Measurements from ENCODE around the gene AMOTL2.
A peak's percentile ranks its signal among the peaks of the same experiment; 100 is the strongest.

The AMOTL2 gene

DNA sequence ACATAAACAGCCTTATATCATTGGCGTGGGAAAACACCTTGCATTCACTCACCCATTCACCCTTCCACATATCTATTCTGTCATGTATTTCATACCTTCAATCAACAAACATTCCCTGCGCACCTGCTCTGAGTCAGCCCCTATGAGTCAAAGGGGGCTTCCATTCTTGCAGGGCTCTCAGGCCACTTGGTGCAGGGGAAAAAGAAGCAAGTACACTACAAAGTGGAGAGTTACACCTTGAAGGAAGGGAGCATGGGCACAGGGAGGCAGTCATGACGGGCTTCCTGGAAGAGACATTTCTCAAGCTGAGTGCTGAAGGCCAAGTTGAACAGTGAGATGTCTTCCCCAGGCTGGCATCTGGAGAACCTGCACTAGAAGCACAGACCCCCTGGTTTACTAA is 4.6 kb upstream of the AMOTL2 start:
- no peak for DNase-seq (ENCODE audit: low spot score)

DNA sequence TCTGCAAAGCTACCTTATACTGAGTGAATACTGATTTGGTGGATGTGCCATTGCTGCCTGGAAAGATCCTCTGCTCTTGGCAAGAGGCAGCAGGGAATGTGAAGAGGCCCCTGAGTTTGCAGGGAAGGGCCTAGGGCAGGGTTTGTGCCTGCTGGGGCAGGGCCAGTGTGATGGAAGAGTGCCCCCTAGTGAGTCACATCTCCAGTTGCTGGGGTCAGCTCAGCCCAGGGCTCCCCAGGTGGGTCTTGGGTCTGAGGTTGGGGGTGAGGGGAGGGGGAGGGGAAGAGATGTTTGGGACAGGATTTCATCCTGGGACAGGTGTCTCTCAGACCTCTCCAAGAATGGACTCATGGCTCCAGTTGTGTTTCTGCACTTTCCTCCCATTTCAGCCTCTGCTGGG is 4.1 kb upstream of the AMOTL2 start:
- peak; percentile 37 for DNase-seq (ENCODE audit: low spot score)

DNA sequence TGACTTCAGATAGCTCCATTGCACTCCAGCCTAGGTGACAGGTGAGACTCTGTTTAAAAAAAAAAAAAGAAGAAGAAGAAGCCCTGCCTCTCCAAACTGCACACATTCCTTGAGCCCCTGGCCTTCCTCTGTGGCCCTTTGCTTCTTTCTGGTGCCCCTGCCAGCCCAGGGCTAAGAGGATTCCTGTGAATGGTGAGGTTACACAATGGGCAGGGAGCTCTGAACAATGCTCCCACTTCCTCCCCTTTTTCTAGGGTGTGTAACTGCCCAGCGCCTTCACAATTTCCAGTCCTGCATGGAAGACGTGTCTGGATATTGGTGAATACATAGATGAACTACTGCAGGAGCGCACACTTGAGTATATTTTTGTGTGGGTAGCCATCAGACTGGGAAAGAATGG is 3.6 kb upstream of the AMOTL2 start:
- no peak for DNase-seq (ENCODE audit: low spot score)

DNA sequence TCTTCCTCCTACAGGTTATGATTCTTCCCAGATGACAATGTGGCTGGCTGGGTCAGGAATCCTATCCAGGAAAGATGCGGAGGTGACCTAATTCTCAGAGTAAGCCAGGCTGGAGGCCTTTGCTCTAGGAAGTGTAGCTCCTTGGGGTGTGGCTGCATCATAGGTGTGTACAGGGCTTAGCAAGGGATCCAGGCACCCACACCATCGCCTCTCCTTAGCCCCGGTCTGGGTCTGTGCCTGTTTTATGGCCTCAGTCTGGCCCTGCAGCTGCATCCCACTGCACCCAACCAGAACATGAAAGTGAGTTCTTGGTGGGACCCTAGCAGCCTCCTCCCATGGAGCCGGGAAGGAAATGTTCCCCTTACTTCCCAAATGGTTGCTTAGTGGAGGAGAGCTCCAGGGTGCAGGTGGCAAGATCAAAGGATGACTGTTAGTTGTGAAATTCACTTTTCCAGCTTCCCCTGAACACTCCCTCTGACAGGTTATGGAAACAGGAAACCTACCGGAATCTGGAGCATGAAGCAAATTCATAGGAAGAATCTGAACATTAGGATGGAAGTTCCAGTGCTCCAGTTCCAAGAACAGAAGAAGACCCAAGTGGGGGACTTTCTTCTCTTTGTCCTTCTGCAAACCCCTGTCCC is 2.7 kb upstream of the AMOTL2 start:
- no peak for DNase-seq (ENCODE audit: low spot score)

DNA sequence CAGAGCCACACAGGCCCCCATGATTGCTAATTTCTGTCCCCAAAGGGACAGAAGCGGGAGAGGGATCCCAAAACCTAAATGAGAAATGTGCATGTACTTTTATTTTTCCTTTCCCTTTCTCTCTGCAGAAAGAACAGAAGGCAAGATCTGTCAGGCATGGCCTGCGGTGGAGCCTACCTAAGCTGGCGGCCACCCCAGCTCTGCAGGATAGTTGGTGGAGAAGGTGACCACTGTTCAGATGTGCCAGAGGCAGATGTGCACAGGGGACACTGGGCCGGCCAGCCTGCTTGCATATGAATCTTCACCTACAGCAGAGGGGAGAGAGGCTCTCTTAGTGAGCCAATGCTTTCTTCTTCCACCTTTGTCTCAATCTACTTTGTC is 2.1 kb upstream of the AMOTL2 start:
- DNase-seq (ENCODE audit: low spot score) = no peak

DNA sequence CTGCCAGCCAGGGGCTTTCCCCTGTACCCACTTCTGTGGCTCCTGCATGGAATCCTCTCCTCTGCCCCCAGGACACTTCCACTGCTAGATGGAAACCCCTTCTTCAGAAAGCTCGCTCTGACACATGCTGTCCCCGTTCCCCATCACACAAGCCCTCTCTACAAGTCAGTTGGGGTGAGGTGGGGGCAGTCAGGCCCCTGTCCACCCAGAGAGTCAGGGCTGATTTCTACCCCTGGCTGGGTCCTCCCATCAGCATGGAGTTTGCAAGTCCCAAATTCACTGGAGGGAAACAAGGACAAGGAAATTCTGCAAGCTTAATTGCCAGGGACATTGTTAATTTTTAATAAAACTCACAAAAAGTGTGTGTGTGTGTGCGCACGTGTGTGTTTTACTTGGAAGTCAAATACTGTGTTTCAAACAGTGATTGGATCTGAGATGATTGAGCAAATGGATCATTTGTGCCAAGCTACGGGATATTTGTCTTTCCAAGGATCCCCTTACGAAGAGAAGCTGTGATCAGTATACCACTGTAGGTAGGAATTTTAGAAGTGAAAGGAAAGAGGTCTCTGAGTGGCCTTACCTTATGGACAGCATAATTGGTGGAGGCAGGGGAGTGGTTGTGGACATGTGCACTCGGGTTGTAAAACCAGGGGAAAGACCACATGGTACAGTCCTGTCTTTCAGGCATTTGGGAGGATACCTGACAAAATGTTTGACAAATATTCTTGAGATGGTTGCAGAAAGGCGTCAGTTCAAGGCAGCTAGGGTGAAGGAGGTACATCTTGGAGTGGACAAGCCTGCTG is 1.5 kb upstream of the AMOTL2 start:
- peak; percentile 58 for DNase-seq (ENCODE audit: low spot score)

DNA sequence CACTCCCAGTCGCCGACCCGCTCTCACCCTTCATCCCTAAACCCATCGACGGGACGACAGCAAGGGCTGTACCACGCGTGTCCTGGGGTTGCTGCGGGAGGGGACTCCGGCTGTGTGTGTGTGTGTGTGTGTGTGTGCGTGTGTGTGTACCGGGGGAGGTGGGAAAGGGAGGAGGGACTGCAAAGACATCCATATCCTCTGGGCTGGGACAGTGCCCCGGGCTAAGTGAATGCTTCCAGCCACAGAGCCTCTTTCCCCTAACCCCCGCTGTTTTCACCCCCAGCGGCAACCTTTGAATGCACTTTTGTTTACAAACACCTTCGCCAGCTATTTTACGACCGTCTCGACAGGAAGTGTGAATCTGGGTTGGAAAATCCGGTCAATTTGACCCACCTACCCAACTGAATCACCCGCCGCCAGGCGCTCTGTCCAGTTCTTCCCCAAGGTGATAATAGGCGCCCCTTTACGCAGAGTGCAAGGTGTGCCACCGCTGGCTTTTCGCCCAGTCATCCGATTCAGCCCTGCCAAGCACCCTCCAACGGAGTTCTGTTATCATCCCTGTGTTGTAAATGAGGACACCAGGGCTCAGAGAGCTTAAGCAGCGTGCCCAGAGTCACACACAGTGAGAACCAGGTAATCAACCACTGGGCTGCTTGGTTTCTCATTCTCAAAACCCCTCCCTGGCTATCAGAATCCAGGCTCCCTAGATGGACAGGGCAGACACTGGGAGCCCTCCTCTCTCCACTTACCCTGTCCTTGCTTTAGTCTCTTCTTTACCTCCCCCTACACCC is 739 bp upstream of the AMOTL2 start:
- DNase-seq (ENCODE audit: low spot score) = no peak

DNA sequence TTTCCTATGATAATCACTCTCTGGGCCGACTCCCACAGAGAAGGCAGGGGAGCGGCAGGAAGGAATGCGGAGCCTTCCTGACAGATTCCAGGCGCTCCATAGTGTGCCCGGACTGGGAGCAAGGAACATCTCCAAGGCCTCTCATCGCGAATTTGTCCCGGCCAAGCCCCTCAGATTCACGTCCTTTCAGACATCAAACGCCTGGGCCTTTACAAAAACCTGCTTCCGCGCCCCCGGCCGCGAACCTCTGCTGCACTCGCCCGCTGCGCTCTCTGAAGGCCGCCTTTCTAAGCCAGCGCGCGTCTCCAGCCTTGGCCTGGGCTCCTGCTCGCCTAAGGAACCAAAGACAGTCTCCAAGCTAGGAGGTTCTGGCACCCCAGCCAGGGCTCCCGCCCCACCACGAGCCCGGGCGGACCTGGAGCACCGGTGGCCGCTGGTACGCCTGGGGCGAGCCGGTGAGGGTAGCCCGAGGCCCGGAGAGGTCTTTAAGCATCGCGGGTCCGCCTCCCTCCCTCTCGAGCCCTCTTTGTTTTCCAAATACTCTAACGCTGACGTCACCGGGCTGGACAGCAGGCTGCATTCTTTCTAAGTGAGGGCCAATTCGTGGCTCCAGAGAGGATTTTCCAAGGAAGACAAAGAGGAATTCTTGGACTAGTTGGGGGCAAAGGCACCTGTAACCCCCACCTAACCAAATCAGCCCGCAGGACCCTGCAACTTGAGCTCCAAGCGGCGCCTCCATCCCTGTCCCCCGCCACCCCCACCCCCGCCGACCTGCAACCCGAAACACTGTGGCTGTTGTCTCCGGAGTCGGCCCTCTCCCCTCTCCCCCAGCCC is 759 bp downstream of the AMOTL2 start:
- peak; percentile 91 for DNase-seq (ENCODE audit: low spot score)

DNA sequence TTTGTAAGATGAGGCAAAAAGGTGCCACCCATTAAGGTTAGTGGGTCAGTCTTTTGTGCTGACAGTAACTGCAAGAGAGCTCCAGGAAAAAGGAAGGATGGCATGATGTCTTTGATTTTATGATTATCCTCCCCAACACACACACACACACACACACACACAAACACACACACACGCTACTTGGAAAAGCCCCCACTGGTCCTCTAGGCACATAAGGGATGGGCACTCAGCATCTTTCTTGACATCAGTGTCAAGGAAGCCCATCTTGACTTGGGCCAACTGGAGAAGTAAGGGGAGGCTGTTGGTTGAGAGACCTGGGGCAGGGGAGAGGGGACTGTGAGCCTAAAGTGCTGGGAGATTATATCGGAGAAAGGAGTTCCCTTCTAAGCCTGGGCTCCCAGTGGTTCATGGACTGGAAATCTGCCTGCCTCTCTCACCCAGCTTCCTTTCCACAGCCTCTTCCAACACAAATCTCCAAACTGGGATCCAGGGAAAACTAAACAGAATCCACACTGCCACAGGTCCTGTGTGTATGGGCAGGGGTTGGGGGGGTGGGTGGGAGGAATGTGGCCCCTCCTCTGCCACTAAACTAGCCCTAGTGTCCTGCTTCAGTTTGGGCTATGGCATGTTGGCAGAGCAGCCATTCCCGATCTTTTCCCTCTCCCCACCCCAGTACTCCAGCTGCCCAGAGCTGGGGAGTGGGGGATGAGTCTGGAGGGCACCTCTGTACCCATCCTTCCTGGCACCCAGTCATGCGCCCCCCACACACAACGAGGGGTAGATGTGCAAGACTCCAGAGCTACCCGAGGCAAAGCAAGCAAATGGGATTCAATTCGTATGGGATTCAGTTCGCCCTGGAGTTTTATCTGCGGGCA is 1.6 kb downstream of the AMOTL2 start:
- DNase-seq (ENCODE audit: low spot score) = peak; percentile 63

DNA sequence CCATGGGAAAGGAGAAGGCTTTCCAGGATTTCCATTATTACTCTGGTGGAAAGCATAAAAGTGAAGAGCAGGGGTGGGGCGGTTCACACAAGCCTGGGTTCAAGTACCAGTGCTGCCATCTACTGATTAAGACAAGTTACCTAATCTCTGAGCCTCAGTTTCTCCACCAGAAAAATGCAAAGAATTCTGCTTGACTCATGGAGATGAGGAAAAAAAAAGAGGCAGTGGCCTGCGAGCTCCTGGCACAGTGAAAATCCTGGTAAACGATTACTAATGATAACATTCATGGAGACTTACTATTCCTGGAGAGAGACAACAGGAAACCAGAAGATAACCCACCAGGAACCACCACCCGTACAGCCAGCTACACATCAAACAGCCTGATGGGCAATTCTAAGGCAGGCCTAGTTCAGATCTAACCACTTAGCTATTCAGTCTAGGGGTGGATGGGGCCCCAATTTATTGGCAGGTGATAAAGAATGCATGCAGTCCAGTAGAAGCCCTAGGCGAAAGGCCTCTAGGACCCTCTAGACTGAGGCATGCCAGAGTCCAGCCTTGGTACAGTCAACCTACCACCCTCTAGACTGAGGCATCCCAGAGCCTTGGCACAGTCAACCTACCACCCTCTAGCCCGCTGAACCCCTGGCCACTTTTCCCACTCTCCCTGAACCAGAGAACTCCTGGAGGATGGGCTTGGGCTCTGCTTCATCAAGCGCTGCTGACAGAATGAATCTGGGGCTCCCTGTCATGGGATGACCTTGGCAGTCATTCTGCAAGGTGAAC is 2.5 kb downstream of the AMOTL2 start:
- DNase-seq (ENCODE audit: low spot score) = no peak

DNA sequence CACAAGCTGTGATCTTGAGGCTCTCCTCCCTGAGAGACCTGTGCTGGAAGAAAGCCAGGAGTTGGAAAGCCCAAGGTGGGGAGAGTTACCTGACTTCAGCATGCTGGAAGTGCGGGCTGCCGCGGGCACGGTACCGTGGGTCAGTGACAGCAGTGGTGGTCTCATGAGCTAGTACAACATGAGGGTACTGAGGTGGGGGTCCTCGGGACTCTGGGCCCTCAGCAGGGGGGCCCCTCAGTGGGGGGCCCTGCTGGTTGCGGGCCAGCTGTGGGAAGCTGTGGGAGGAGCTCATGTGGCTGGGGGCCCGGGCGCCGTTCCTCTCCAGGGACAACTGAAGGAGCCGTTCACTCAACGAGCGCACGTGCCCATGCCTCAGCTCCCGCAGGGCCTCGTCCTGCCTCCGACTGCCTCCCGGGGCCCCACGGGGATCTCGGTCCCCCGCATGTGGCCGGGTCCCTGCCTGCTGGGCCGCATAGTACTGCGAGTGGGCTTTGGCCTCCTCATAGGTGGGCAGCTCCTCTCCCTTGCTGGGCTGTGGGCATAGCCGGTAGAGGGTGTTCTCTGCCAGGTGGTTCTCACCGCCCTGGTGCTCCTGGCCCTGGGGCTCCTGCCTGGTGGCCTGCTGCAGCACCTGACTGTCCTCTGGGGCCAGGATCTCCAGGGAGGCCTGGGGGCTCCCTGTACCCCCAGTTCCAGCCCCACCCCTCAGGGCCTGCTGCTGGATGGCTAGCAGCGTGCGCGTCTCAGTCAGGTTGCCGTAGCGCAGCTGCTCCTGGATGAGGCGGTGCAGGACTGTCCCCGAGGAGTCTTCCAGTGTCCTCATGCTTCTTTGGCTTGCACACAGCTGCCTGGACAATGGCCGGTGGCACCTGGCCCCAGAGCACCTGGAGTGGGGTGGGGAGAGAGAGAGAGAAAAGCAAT is 3.4 kb downstream of the AMOTL2 start:
- peak; percentile 67 for DNase-seq (ENCODE audit: low spot score)

DNA sequence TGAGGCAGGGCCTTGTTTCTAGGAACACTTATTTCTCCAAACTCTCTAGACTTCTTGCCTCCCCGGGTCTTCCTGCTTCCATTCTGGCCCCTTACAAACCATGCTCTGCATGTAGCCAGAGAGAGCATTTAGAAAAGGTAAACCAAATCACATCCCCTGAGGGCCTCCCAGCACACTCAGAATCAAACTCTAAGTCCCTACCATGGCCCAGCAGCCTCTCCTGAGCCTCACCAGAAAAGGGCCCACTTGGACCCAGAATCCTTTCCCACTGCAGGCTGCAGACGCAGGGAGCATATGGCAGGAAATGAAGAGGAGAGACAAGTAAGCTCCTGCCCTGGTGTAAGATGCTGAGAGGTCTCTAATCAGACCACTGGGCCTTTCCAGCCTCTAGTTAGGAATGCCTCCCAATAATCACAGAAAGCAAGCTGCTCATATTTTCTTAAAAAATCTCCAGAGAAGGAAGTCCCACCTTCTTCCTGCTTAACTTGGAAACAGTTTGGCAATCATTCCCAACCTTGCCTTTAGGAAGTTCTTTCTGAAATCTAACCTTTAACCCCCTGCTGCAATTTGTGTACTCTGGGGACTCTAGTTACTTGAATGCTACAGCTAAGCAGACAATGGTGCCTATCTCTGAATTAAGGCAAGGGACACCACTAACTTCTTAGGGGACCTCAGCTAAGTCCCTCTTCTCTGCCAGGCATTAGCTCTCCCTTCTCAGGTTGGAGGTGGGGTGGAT is 4.2 kb downstream of the AMOTL2 start:
- DNase-seq (ENCODE audit: low spot score) = peak; percentile 42

DNA sequence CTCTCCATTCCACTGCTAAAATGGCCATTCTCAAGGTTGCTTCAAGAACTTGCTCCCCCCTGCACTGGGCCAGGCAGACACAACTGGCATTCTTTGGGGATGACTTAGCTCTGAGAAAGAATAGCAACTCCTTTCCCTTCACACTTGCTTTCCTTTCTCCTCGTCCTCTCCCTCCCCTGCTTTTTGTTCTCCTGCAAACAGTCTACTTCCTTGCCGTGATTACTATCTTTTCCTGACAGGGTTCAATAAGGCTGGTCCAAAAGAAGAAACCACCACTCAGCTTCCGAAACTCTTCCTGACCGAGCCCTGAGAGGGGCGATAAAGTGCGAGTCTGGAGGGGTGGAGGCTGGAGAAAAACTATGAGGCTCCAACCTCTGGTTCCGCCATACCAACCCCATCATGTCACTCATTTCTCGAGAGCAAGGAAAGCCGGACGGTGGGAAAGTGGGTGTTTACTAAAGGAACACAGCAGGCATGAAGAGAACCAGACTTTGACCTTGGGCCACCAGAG is 5.0 kb downstream of the AMOTL2 start:
- DNase-seq (ENCODE audit: low spot score) = no peak

DNA sequence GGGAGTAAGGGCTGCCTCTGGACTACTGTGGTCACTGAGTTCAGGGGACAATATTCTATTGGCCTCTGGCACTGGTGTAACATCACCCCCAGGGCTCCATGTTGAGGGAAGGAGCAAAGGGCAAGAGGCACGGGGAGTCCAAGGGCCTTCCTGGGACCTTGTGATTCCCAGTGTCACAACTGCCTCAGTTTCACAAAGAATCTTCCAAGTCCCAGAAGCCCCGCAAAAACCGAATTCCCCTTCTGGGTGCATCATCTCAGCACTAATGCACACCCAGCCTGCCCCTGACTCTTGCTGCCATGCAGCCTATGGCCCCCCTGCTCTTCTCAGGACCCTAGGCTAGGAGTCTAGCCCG is 5.5 kb downstream of the AMOTL2 start:
- DNase-seq (ENCODE audit: low spot score) = no peak

DNA sequence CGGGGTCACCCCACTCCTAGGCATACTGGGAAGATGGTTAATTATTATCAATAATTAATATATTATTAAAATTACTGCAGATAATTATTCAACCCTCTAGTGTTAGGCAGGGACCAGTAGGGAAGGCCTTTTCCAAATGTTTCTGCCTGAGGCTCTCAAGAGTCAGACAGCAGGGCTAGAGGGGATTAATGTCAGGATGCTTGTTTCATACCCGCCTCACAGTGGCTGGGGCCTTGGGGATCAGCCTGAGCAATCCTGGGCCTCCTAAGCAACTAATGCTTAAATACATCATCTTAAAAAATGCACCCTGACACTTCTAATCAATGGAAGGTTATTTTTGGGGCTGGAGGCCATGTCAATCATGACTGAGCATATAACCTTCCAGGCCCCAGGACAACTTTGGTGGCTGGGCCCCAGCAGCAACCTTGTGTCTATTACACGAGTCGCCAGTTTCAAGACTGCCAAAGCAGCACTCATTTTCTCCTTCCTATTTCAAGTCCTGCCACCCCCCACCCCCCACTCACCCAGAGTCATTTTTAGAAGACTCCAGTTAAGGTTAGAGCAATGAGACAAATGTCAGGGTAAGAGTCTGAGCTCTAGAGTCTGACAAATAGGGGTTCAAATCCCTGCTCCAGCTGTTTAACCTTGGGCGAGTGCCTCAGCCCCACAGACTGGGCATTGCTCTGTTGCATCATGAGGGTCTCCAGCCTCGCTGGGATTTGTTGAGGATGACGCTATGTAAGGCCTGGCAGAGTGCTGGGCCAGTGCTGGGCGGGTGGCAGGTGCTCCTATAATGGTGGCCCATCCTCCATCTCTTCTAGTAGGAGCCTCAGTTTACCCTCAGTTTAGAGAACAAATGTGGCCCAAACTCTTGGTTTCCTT is 6.1 kb downstream of the AMOTL2 start:
- DNase-seq (ENCODE audit: low spot score) = no peak

DNA sequence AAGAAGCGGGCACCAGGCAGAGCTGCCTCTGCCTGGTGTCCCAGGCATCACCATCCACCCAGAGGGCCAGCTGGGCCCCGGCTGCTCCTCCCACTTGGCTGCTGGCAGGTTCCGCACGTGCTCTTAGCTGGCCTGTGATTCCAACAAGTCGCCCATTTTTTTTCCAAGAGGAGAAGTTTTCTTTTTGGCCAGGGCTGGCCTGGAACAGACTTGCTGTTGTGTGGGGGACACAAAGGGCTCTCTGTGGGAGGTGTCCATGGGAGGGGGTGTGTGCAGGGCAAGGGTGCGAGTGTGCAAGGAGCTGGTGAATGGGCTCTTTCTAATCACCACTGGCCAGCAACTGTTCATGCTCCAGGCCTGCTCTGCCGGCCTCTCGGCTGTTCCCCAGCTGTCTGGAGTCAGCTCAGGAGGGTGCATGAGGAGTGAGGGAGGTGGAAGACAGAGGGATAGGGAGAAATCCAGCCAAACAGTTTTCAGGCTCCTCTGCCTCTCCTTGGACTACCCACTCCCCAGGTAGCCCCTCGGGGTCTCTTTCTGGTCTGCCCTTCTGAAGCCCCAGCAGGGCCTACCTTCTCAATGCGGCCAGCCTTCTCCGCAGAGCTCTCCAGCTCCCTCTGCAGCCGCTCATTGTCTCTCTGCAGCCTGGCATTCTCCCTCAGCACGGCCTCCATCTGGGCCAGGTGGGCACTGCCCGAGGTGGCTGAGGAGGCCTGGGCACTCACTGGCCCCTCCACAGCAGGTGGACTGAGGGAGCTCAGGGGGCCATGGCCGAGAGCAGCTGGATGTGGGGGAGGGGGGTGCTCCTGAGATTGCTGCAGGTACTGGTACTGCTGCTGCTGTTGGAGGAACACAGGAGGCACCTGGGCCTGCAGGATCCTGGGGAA is 7.1 kb downstream of the AMOTL2 start:
- no peak for DNase-seq (ENCODE audit: low spot score)
